ENCODE measurements around the gene THTPA.
"Not testable (repeated sequence)": the region's sequence is repeated elsewhere in the genome, so short reads cannot be mapped to it uniquely, and the experiment has no call there.

Gene THTPA

DNA sequence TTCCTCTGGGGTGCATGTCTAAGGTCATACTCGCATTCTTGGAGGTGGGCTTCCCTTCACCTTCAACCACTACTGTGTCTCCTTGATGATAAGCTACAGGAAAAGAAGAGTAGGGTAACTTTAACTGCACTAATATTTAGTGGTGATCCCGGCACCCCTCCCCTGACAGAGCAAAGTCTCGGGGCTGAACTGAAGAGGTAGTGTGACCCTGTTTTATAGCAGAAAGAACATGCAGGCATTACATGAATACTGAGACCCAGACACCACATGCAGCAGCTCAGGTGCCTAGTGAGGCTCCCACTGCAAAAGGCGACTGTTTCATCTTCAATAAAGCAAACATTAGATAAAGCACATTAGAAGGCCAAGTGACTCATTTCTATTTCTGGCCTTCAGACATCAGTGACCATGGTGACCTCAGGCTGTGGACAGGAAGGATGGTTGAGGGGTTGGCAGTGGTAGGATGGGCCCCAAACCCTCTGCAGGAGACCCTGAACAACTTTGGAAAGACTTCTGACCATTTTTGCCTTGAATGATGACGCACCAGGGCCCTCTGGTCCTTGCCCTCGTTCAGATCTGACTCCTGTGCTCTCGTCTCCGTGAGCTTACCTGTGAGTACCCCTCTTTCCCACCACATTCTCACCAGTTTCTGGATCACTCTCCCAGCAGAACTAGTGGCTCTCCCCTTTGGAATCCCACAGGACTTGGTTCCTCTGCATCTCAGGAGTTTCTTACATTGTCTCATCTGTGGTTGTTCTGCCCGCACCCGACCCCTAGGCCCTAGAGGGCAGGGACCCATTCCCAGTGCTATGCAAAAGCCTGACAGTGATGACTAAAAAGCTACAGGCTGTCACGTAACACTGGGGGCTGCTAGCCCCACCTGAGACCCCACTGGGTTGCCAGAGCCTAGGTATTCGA is 46.4 kb downstream of the THTPA start:
- DNase-seq (ENCODE audit: insufficient read length) (no peak), FAIRE-seq (no peak)
- TF ChIP-seq POLR2AphosphoS5 (IDR thresholded peaks at IDR 0.05; ENCODE audit: low read depth, low read length) = no peak
- no peak for TF ChIP-seq POLR2A (IDR thresholded peaks at IDR 0.05; ENCODE audit: low read depth, low read length)
- no peak for TF ChIP-seq TAF1 (IDR thresholded peaks at IDR 0.05; ENCODE audit: borderline replicate concordance, low read depth, low read length)

DNA sequence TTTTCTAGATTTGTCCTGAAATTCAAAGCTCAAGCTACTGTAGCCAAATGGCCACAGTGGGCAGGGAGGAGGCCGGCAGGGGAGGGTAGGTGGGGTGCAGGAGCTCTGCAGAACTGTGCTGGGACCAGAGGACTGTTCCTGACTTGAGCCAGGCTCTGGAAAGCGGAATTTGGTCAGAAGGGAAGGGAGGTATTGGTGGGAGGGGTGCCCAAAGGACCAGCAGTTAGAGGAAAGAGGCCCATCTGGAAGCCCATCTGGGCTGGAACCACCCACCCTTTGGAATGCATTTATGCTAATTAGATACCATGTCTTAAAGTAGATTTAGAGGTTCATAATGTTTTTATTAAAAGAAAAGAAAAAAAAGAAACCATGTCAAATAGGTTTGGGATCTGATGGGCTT is 47.0 kb downstream of the THTPA start:
- FAIRE-seq (no peak), DNase-seq (ENCODE audit: insufficient read length) (no peak)
- TF ChIP-seq POLR2AphosphoS5 (IDR thresholded peaks at IDR 0.05; ENCODE audit: low read depth, low read length) (no peak), TAF1 (IDR thresholded peaks at IDR 0.05; ENCODE audit: borderline replicate concordance, low read depth, low read length) (no peak), POLR2A (IDR thresholded peaks at IDR 0.05; ENCODE audit: low read depth, low read length) (no peak)

DNA sequence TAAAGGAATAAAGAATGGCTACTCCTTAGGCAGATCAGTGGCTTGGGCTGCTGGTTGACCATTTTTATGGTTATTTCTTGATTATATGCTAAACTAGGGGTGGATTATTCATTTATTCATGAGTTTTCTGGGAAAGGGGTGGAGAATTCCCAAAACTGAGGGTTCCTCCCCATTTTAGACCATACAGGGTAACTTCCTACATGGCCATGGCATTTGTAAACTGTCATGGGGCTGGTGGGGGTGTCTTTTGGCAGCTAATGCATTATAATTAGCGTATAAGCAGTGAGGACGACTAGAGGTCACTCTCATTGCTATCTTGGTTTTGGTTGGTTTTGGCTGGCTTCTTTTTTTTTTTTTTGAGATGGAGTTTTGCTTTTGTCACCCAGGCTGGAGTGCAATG is 48.1 kb downstream of the THTPA start:
- FAIRE-seq = no peak
- no peak for DNase-seq (ENCODE audit: insufficient read length)

DNA sequence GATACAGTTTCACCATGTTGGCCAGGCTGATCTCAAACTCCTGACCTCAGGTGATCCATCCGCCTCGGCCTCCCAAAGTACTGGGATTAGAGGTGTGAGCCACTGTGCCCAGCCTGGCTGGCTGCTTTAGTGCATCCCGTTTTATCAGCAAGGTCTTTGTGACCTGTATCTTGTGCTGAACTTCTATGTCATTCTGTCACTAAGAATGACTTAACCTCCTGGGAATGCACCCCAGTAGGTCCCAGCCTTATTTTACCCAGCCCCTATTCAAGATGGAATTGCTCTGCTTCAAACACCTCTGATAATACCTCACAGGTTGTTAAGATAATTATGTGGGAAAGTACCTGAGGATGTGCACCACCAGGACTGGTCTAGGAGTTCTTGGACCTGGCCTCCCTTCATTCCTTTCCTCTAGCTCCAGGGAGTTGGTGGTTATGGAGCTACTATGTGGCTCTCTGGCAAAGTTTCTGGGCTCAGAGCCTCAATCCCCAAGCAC is 48.7 kb downstream of the THTPA start:
- no peak for DNase-seq (ENCODE audit: insufficient read length)
- no peak for FAIRE-seq
- TF ChIP-seq TAF1 (IDR thresholded peaks at IDR 0.05; ENCODE audit: borderline replicate concordance, low read depth, low read length) = no peak
- no peak for TF ChIP-seq POLR2A (IDR thresholded peaks at IDR 0.05; ENCODE audit: low read depth, low read length)
- no peak for TF ChIP-seq POLR2AphosphoS5 (IDR thresholded peaks at IDR 0.05; ENCODE audit: low read depth, low read length)

More for the DNA sequence above, 48.1 kb downstream of the THTPA start:
- no peak for TF ChIP-seq TAF1 (IDR thresholded peaks at IDR 0.05; ENCODE audit: borderline replicate concordance, low read depth, low read length)
- no peak for TF ChIP-seq POLR2A (IDR thresholded peaks at IDR 0.05; ENCODE audit: low read depth, low read length)
- TF ChIP-seq POLR2AphosphoS5 (IDR thresholded peaks at IDR 0.05; ENCODE audit: low read depth, low read length) = no peak

DNA sequence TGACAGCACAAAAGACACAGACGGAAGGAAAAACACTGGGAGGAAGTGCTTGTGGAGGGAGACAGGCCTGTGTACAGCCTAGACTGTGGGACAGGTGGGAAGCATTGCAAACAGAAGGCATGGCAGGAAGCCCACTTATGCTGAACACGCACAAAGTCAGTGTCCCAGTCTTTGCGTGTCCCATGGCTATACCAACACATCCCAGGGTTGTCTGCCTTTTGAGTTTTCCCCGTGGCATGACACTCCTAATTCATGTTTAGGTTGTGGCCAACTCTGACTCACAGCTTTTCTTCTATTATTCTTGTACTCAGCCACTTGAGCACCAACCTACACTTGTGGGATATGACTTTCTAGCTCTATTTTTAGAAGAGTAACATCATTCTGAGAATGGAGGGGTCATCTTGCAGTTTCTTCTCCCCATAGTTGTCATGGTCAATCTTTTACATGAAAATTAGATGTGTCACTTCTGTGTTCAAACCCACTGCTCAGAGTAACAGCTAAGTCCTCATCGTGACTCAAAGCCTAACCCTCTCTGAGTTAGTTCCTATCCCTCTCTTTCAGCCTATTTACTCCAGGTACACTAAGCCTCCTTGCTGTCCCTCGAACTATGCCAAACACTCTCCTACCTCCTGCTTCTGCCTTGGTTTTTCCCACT is 50.0 kb downstream of the THTPA start:
- TF ChIP-seq POLR2AphosphoS5 (IDR thresholded peaks at IDR 0.05; ENCODE audit: low read depth, low read length) (peak; percentile 57; the same call in 1 of the 2 replicates), POLR2A (IDR thresholded peaks at IDR 0.05; ENCODE audit: low read depth, low read length) (peak; percentile 58), TAF1 (IDR thresholded peaks at IDR 0.05; ENCODE audit: borderline replicate concordance, low read depth, low read length) (peak; percentile 11; the same call in 1 of the 2 replicates)
- no peak for DNase-seq (ENCODE audit: insufficient read length)
- peak; percentile 77 for FAIRE-seq

DNA sequence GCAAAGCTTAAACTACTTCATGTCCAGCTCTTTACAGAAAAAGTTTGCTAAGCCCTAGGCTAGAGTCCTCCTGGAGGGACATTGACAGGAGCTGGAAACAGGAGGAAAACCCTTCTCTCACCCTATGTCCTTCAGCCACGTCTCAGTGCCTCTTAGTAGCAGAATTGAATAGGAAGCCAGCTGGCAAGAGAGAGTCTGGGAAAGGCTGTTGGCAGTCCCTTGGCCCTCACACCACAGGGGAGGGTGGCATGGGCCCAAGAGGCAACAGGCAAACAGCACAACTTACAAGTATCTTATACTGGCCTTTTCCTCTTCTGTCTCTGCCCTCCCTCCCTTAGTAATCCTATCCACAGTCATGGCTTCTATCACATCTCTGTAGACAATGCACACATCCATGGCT is 52.4 kb downstream of the THTPA start:
- DNase-seq (ENCODE audit: insufficient read length) (no peak), FAIRE-seq (no peak)
- TF ChIP-seq POLR2AphosphoS5 (IDR thresholded peaks at IDR 0.05; ENCODE audit: low read depth, low read length) (no peak), TAF1 (IDR thresholded peaks at IDR 0.05; ENCODE audit: borderline replicate concordance, low read depth, low read length) (no peak), POLR2A (IDR thresholded peaks at IDR 0.05; ENCODE audit: low read depth, low read length) (no peak)

DNA sequence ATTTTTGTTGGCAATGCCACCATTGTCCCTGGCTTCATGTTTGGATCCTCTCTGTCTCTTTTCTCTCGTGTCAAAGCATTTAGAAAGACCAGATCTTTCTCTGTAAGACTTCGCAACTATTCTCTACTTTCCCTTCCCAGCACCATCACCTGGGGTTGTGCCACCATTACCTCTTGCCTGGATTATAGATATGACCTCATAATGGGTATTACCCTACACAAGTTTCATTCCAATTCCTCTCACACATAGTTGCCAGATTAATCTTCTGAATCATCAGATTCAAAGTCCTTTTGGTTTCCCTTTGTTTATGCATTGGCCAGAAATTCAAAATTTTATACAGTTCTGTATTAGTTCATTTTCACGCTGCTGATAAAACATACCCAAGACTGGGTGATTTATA is 52.9 kb downstream of the THTPA start:
- no peak for DNase-seq (ENCODE audit: insufficient read length)
- TF ChIP-seq POLR2AphosphoS5 (IDR thresholded peaks at IDR 0.05; ENCODE audit: low read depth, low read length) = no peak
- TF ChIP-seq POLR2A (IDR thresholded peaks at IDR 0.05; ENCODE audit: low read depth, low read length) = no peak
- TF ChIP-seq TAF1 (IDR thresholded peaks at IDR 0.05; ENCODE audit: borderline replicate concordance, low read depth, low read length) = no peak
- no peak for FAIRE-seq

DNA sequence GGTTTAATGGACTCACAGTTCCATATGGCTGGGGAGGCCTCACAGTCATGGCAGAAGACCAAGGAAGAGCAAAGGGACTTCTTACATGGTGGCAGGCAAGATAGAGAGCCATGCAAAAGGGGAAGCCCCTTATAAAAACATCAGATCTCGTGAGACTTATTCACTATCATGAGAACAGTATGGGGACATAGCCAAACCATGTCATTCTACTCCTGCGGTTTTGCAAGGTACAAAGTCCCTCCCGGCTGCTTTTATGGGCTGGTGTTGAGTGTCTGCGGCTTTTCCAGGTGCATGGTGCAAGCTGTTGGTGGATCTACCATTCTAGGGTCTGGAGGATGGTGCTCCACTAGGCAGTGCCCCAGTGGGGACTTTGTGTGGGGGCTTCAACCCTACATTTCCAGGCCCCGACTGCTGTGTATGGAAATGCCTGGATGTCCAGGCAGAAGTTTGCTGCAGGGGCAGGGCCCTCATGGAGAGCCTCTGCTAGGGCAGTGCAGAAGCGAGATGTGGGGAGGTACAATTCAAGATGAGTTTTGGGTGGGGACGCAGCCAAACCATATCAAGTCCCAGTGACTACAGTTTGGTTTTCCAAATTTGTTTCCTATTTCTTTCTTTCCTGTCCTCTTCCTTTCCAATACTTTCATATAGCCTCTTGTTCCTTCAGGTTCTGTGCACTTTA is 53.5 kb downstream of the THTPA start:
- not testable (repeated sequence) for DNase-seq (ENCODE audit: insufficient read length); FAIRE-seq
